ENCODE data around the gene KDM4C.

- no peak for TF ChIP-seq POLR2A (IDR thresholded peaks at IDR 0.05)
- no peak for TF ChIP-seq CTCF (IDR thresholded peaks at IDR 0.05)
These were observed 188.0 kb downstream of the KDM4C start for GRCh38 chr9:6945816-6946215.
